Sciatic nerve (tissue), 2 donors: Measurements from ENCODE around the gene LEKR1. TPM values are rescaled to one million over a fixed set of nuclear protein-coding genes. Genes with fewer than 3 reads are reported as not detected.
"Not testable (repeated sequence)": the region's sequence is repeated elsewhere in the genome, so short reads cannot be mapped to it uniquely, and the experiment has no call there.

Source experiments
- ATAC-seq: fragments of 200-7000 bp; cut with Tn5 transposase; one replicate; pipeline ENCODE4 v1.9.1; 2020; ENCODE audit warnings: mild to moderate bottlenecking, moderate library complexity
- DNase-seq: peaks from one replicate; pipeline ENCODE4 v3.0.0-alpha.2; 2020; ENCODE audit warnings: low spot score
- intact Hi-C: fragments of 100-400 bp; cut with DNase I; formaldehyde crosslinking; loops from one replicate; pipeline ENCODE4 v1.14.2; 2022
- total RNA-seq: library from RNA; stranded (reverse); fragmentation: NEBNext Ultra II Directional; extraction: Animal tissue kit (Norgen Biotek cat#: 25700); gene quantifications from one replicate; pipeline ENCODE4 v1.2.1, GENCODE V29; 2021
- donor health status: DM: no; HTN: no; CAD: no.
- donor health status: DM: no; HTN: no; CAD: no.

The LEKR1 gene
- 1.9 TPM for total RNA-seq

DNA sequence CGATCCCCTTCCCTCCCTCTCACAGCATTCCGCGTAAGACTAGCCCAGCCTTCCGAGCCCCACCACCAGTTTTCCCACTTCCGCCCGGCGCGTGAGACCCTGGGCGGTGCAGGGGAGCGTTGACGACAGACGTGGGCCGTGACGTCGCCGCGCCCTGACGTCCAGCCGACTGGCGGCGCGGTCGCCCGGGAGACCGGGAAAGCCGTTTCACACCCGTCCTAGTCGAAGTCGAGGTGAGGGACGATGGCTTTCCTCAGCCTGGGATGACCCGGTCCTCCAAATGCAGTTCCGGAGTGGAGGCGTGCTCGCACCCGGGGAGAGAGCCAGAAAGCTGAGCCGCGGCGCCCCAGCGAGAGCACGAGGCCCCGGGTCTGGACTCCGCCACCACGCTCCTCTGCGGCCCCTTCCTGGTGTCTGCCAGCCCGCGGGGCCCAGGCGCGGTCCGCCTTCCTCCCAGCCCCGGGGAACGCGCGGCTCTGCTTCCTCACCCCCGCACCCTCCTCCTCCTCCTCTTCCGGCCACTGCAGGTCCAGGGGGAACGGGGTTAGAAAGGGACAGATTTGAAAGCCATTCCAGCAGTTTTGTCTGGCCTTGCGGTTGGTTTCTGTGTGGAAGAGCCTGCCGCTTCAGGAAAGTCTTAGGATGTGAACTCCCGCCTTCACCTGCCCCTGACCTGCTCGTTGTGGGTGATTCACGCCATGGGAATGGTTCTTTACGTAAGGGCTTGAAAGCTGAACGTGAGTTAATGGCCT is at the start of gene LEKR1:
Gene LEKR1 (plus strand): TSS at position 210 of the 752 bp plus-strand sequence. CDS start 2,977 bp downstream, outside the sequence.
- intact Hi-C loops, result no loop called here
- ATAC-seq, result peak; percentile 98
- peak; percentile 92 for DNase-seq

DNA sequence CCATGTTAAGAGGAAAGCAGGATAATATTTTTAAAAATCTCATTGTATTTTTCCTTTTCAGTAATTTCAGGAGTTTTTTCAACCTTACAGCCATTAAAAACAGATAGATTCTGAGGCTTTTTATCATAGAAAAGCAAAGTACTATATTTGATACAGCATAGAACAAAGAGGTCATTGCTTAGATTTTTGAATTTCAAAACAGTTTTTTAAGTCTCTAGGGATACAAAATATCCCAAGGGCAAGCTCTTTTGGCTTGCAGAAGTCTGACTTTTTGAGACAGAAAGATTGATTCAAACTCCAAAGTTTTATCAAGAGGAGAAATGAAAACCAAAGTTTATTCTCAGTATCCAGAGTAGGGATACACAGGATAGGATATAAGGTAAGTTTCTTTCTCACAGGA is 49.3 kb upstream of the LEKR1 start:
- DNase-seq (no peak), ATAC-seq (no peak)
- intact Hi-C loops, result no loop called here

- DNase-seq (no peak), ATAC-seq (no peak)
- intact Hi-C loops, result no loop called here
Observed at GRCh38 chr3:156781310-156782230, 44.6 kb upstream of the LEKR1 start.

- intact Hi-C loops, result no loop called here
- ATAC-seq (no peak), DNase-seq (no peak)
Observed at GRCh38 chr3:156782319-156782718, 43.8 kb upstream of the LEKR1 start.

DNA sequence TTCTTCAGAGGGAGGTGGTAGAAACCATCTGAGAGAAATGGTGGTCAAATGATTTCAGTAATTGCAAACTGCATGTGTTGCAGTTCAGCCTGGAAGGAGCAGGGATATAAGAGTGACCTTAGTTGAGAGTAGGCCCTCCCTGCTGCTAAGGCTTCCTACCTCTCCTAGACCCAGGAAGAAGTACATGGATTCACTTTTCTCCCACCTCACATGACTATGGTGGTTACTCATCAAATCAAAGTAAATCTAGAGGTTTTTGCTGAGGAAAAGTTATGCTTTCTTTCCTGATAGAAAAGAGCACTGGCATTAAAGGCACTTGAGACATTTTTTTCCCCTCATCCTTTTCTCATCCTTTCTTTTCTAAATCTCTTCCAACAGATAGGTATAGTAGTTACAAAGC is 43.2 kb upstream of the LEKR1 start:
- ATAC-seq (no peak), DNase-seq (no peak)
- intact Hi-C loops, result no loop called here

DNA sequence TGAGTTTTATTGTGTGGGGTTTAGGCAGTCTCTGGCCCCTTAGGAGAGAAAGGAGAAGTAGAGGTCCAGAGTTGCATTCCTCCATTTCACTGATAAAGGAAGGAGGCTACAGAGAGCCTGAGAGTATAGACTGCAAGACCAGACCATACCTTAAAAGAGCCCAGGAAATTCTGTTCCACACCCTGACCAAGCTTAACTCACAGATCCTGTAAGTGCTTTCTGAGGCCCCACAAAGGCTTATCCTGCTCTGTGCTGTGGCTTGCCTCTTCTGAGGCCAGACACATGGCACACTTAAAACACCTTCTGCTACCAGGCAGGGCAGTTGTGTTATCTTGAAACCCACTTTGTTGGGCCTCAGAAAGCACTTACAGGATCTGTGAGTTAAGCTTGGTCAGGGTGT is 39.2 kb upstream of the LEKR1 start:
- DNase-seq, result no peak
- ATAC-seq, result no peak
- intact Hi-C loops, result no loop called here

GRCh38 chr3:156787926-156788663 is 38.1 kb upstream of the LEKR1 start:
- intact Hi-C loops, result no loop called here
- ATAC-seq (peak; percentile 46), DNase-seq (no peak)

DNA sequence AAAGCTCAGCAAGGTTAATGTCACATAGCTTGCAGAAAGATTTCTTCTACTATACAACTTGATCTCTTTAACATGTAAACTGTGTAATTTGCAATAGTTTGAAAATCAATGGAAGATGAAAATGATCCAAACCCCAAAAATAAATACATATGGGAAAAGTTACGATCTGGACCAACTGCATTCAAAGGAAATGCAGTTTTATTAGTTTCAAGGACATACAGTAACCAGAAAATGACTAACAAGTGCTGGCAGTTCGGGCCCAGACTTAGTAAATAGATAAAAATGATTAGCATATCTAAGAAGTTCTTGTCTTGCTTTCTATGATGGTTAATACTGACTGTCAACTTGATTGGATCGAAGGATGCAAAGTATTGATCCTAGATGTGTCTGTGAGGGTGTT is 37.3 kb upstream of the LEKR1 start:
- DNase-seq (no peak), ATAC-seq (no peak)
- intact Hi-C loops, result no loop called here

DNA sequence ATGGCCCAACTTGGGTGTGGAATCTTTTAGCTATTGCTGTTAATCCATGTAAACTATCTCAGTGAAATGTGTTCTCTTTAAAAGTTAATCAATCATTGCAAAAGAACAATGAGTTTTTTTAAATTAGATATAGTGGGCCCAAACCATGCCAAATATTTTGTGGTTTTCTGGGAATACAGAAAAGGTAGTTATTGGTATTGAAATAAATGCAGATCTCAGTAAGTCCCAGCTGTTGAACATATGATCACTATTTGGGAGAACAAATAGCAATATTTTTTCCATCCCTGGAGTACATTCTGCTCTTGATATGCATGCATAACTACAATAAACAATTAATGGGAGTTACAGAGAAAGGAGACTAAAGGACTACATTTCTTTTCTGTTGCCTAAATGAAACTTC is 36.0 kb upstream of the LEKR1 start:
- intact Hi-C loops, result no loop called here
- DNase-seq (no peak), ATAC-seq (no peak)

GRCh38 chr3:156792114-156792513 is 34.0 kb upstream of the LEKR1 start:
- ATAC-seq (no peak), DNase-seq (no peak)
- intact Hi-C loops, result no loop called here

DNA sequence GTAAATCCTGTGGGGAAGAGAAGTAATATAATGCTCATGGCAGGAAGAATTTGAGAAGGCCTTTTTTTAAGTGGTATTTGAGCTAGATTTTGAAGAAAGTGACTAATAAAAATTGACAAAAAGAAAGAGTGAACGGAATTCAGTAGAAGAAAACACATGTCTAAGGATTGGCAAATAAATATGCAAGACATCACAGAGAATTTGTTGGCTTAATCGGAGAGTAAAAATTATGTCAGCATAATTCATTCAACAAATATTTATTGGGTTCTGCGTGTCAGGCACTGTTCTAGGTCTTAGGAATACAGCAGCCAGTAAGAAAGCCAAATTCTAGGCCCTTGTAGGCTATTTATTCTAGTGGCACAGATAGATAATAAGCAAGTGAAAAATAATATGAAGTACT is 33.6 kb upstream of the LEKR1 start:
- no peak for DNase-seq
- intact Hi-C loops, result no loop called here
- ATAC-seq, result no peak

DNA sequence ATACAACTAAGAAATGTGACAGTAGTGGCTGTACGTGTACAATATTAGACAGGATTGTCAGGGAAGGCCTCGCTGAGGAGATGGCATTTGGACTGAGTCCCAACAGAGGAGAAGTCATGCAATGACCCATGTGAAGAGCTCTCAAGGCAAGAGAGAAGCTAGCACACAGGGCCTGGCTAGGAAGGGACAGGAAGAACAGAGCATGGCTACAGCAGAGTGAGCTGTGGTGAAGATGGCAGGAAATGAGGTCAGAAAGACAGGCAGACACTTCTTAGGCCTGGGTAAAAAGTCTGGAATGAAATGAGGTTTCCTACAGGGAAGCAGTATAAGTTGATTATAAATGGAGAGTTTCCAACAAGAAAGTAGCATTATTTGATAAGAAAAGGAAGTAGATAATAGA is 33.2 kb upstream of the LEKR1 start:
- intact Hi-C loops, result no loop called here
- ATAC-seq, result no peak
- DNase-seq, result no peak

DNA sequence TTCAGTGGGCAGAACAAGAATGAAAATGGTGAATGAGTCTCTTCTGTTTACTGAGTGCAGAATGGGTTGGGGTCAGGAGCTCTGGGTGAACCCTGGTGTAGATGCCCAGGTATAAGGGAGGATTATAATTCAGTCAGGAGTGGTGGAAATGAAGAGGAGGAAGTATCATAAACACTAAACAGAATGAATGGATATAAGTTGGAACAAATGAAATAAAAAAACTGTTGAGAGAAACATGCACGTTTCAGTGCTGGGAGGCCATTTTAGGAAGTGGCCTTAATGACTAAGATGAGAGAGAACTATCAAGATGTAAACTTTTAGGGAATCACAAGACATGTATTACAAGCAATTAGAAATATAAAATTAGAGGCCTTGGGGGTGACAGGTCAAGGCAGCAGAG is 32.8 kb upstream of the LEKR1 start:
- DNase-seq (no peak), ATAC-seq (no peak)

GRCh38 chr3:156793851-156794250 is 32.3 kb upstream of the LEKR1 start:
- no peak for ATAC-seq
- no peak for DNase-seq
- intact Hi-C loops, result no loop called here

More for the DNA sequence above, 32.8 kb upstream of the LEKR1 start:
- intact Hi-C loops, result no loop called here

- ATAC-seq (no peak), DNase-seq (no peak)
- intact Hi-C loops, result no loop called here
Observed at GRCh38 chr3:156795890-156796481, 30.2 kb upstream of the LEKR1 start.

DNA sequence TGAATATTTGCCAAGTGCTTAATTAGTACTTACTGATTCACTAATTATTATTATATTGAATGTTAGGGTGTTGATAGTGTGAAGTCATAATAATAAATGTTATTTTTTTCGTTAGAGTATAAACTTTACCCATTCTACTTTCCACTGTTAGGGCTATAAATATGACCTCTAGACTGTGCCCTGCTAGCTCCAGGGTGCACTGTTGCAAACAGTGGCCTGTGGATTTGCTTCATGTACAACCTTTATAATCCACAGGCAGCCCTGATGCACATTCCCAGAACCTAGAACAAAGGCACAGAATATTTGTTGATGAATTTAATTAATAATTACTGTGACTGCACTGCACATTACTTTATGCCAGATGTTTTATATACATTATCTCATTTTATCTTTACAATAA is 28.8 kb upstream of the LEKR1 start:
- intact Hi-C loops, result no loop called here
- DNase-seq (no peak), ATAC-seq (no peak)

DNA sequence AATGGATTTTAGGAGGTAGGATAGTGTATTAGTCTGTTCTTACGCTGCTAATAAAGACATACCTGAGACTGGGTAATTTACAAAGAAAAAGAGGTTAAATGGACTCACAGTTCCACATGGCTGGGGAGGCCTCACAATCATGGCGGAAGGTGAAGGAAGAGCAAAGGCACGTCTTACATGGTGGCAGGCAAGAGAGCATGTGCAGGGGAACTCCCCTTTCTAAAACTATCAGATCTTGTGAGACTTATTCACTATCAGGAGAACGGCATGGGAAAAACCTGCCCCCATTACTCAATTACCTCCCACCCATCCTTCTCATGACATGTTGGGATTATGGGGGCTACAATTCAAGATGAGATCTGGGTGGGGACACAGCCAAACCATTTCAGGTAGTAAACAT is 25.9 kb upstream of the LEKR1 start:
- DNase-seq, ATAC-seq, intact Hi-C loops: not testable (repeated sequence)

- no peak for DNase-seq
- no peak for ATAC-seq
- intact Hi-C loops, result no loop called here
Observed at GRCh38 chr3:156801746-156802145, 24.4 kb upstream of the LEKR1 start.
